KOPT-K1 (cell line): ENCODE results near the gene FXN.
"Not testable (repeated sequence)": the region's sequence is repeated elsewhere in the genome, so short reads cannot be mapped to it uniquely, and the experiment has no call there.

Experiments used
- H3K27ac ChIP-seq: fragments of 200-600 bp; sonication (generic); 2 replicates; pipeline ENCODE4 v1.5.1; 2016; ENCODE audit warnings: antibody characterized with exemption, mild to moderate bottlenecking, low read depth, low read length; ENCODE audit not compliant: poor library complexity, severe bottlenecking
- H3K36me3 ChIP-seq: fragments of 200-600 bp; sonication (generic); 2 replicates; pipeline ENCODE4 v1.5.1; 2017; ENCODE audit warnings: antibody characterized with exemption, mild to moderate bottlenecking, low read length, moderate library complexity; ENCODE audit not compliant: insufficient read depth
- H3K9me3 ChIP-seq: fragments of 200-600 bp; sonication (generic); 2 replicates; pipeline ENCODE4 v1.5.1; 2017; ENCODE audit warnings: antibody characterized with exemption, low read length, mild to moderate bottlenecking; ENCODE audit not compliant: insufficient read depth, poor library complexity, severe bottlenecking

FXN gene

DNA sequence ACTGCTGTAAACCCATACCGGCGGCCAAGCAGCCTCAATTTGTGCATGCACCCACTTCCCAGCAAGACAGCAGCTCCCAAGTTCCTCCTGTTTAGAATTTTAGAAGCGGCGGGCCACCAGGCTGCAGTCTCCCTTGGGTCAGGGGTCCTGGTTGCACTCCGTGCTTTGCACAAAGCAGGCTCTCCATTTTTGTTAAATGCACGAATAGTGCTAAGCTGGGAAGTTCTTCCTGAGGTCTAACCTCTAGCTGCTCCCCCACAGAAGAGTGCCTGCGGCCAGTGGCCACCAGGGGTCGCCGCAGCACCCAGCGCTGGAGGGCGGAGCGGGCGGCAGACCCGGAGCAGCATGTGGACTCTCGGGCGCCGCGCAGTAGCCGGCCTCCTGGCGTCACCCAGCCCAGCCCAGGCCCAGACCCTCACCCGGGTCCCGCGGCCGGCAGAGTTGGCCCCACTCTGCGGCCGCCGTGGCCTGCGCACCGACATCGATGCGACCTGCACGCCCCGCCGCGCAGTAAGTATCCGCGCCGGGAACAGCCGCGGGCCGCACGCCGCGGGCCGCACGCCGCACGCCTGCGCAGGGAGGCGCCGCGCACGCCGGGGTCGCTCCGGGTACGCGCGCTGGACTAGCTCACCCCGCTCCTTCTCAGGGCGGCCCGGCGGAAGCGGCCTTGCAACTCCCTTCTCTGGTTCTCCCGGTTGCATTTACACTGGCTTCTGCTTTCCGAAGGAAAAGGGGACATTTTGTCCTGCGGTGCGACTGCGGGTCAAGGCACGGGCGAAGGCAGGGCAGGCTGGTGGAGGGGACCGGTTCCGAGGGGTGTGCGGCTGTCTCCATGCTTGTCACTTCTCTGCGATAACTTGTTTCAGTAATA, at the start of gene FXN:
Gene FXN (plus strand): TSS at position 315 of the 871 bp plus-strand sequence. CDS start 31 bp downstream, at position 346.
- H3K9me3 ChIP-seq, result no peaks in the 10 kb centered on the region
- H3K27ac ChIP-seq, result peak within 1 kb of the TSS; percentile 43
- no peaks in the 10 kb centered on the region for H3K36me3 ChIP-seq

DNA sequence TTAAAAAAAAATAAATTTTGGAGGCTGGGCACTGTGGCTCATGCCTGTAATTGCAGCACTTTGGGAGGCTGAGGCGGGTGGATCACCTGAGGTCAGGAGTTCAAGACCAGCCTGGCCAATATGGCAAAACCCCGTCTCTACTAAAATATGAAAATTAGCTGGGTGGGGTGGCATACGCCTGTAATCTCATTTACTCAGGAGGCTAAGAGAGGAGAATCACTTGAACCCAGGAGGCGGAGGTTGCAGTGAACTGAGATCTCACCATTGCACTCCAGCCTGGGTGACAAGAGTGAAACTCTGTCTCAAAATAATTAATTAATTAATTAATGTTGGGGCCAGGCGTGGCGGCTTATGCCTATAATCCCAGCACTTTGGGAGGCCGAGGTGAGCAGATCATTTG, 48.6 kb upstream of the FXN start:
- not testable (repeated sequence) for H3K27ac ChIP-seq, H3K36me3 ChIP-seq, H3K9me3 ChIP-seq

DNA sequence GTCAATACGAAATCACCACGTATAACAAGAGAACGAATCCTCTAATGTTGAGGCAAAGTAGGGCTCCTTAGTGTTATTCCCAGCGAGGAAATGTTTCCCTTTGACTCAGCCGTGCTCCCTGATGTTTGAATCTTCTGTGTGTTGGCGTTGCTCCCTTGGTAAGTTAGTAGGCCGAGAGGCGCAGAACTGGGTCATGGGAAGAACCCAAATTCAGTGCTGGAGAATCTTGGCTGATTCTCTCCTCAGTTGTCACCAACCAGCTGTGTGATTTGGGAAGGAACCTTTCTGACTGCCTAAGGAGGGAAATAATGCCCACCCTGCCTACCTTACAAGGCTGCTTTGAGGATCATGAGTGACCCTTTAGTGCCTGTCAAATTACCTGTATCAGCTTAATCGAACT, 44.1 kb upstream of the FXN start:
- H3K9me3 ChIP-seq, result no peaks in the 10 kb centered on the region
- H3K36me3 ChIP-seq, result no peaks in the 10 kb centered on the region
- H3K27ac ChIP-seq, result no peak overlapping the region

DNA sequence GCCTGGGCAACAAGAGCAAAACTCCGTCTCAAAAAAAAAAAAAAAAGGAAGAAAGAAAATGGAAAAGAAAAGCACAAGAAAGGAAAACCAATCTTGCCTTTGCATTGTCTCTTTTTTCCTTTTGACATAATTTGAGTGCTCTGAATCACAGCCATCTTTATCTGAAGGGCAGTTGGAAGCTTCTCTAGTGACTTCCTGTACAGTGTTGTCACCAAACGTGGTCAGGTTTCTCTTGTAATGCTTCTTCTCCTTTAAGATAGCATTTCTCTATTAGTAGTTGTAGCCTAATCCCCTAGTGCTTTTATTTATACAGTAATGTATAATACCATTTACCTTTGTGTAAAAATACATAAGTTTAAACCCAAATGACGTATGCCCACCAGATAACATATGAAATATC, 39.8 kb upstream of the FXN start:
- Histone ChIP-seq H3K9me3 (no peaks in the 10 kb centered on the region), H3K27ac (no peak overlapping the region), H3K36me3 (no peaks in the 10 kb centered on the region)

DNA sequence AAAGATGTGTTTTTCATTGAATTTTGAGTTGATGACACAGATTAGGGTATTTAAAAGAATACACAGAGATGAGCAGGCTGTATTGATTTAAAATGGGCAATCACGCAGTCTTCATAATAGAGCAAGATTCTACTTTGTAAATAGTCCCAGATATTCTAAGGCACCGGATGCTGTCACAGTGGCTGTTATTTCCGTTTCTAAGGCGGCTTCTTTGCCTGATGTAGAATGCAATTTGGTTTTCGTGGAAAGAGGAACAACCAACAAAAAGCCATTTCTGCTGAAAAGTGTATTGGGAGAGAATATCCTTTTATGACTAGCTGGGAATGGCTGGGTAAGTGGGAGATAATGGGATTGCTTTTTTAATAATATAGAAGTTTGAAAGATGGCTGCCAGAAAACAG, 39.1 kb upstream of the FXN start:
- no peaks in the 10 kb centered on the region for H3K9me3 ChIP-seq
- H3K36me3 ChIP-seq, result no peaks in the 10 kb centered on the region
- no peak overlapping the region for H3K27ac ChIP-seq

DNA sequence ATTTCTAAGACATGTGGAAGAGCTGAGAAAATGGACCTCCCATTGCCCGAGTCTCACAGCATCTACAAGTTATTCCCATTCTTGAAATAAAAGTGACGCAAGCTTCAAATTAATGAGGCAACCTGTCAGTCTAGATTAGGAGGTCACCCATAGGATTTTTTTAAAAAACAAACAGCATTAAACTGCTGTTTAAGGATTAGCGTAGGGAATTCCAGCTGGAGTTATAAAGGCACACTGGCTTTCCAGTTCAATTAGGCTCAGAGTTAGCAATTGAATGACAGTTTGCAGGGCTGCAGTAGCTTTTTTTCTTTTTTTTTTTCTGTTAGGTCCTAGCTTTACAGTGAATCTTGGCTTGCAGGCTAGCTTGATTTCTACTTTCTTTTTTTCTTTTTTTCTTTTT, 37.9 kb upstream of the FXN start:
- Histone ChIP-seq H3K9me3 (no peaks in the 10 kb centered on the region), H3K27ac (no peak overlapping the region), H3K36me3 (no peaks in the 10 kb centered on the region)

DNA sequence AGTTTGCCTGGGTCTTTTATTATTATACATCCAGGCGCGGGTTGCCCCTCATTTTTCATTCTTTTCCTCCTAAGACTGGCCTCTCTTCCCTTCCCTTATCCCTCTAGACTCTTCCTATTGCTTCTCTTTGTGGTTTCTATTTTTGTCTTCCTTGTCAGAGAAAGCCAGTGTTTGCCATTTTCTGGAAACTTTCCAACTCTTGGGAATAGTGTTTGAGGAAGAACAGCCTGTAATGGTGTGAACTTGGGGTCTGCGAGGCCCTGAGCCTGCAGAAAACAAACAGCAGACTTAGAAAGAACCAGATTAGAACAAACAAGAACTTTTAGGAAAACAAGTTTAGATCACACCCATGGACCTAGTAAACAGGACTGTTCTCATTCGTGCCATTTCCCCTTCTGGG, 37.2 kb upstream of the FXN start:
- Histone ChIP-seq H3K9me3 (no peaks in the 10 kb centered on the region), H3K36me3 (no peaks in the 10 kb centered on the region), H3K27ac (no peak overlapping the region)

DNA sequence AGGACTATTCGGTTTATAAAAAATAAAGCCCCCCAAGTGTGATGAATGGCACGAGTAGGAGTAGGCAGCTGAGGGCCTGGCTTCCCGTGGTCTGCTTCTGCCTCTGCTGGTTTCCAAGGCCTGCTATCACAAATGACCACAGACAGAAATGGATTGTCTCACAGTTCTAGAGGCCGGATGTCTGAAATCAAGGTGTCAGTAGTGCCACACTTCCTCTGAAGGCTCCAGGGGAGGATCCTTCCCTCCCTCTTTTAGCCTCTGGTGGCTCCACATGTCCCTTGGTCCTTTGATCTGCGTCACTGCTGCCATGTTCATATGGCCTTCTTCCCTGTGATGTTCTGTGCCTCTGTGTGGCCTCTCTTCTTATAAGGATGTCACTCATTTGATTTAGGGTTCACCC, 36.7 kb upstream of the FXN start:
- H3K36me3 ChIP-seq, result no peaks in the 10 kb centered on the region
- H3K9me3 ChIP-seq, result no peaks in the 10 kb centered on the region
- H3K27ac ChIP-seq, result no peak overlapping the region

DNA sequence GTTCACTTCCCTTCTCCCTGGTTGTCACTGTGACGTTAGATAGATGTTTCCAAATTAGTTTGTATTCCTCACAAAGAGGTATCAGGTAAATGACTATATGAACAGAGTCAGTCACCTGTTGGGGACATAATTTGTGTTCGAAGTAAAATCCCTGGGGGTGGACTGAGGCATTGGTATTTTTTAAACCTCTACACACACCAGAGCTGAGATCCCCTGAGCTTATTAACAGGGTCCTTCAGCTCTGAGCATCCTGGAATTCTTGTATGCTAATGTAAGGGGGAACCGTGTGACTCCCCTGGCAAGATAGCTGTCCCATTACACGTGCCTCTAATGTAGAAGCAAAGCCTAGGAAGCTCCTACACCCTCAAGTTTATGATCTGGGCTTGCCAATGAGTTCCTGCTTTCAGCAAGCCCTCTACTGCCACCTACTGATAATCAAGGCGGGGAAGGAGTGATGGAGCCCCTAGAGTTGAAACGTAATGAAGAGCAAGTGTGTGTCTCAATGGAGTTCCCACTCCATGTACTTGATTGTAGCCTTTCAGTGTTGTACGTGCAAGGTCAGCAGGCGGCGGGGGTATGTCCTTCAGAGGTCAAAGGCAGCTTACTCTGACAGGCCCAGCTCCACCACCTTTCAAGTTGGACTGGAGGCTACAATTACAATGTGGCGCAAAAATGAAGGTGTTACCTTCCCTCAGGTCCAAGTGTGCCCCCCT, 36.0 kb upstream of the FXN start:
- H3K36me3 ChIP-seq, result no peaks in the 10 kb centered on the region
- H3K9me3 ChIP-seq, result no peaks in the 10 kb centered on the region
- no peak overlapping the region for H3K27ac ChIP-seq

DNA sequence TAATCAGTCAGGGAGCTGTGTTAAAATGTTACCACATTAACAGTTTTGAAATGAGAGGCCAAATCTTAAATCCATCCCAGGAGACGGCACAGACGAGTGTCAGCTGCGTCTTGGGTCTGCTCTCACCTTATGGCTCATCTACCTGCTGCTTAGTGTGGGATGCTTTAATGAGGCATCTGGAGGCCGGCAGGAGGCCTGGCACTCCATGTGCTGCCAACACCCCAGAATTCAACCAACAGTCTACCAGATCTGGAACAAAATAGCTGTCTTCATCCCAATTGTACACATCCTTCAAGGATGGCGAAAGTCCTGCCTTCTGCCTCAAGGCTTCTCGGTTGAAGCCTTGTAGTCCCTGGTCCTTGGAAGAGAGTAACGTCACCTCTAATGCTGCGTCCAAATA, 33.6 kb upstream of the FXN start:
- no peaks in the 10 kb centered on the region for H3K36me3 ChIP-seq
- H3K27ac ChIP-seq, result no peak overlapping the region
- no peaks in the 10 kb centered on the region for H3K9me3 ChIP-seq

DNA sequence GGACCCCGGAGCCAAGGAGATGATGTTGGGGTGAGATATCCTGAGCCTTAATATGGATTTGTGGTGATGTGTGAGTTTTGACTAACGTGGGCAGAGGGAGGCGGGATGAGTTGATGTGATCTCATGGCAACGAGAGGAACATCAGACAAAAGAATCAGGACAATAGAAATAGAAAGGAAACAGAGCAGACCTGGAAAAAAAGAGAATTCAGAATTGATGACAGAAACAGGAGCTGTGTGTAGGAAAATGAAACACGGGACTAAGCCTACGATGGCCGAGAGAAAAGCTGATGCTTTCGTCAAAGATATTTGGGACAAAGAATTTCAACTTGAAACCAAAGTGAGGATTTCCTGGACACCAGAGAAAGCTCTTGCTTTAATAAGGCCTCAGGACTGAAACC, 32.5 kb upstream of the FXN start:
- H3K27ac ChIP-seq, result no peak overlapping the region
- no peaks in the 10 kb centered on the region for H3K9me3 ChIP-seq
- H3K36me3 ChIP-seq, result no peaks in the 10 kb centered on the region

DNA sequence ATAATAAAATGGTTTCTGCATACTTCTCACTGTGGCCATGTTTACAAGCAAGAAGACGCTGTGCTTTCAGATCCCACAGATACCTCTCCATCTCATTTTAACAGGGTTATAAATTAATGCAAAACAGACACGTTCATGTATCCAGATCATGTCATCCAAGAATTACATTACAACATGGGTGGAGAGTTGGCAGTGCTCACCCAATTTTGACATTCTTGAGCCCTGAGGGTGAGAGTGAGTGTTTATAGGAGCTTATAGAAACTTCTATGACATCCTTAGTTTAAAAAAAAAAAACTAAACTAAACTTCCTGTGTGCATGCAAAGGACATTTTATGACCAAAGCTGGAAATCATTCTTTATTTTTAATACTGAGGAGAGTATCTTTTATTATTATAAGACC, 30.7 kb upstream of the FXN start:
- Histone ChIP-seq H3K36me3 (no peaks in the 10 kb centered on the region), H3K9me3 (no peaks in the 10 kb centered on the region), H3K27ac (no peak overlapping the region)

DNA sequence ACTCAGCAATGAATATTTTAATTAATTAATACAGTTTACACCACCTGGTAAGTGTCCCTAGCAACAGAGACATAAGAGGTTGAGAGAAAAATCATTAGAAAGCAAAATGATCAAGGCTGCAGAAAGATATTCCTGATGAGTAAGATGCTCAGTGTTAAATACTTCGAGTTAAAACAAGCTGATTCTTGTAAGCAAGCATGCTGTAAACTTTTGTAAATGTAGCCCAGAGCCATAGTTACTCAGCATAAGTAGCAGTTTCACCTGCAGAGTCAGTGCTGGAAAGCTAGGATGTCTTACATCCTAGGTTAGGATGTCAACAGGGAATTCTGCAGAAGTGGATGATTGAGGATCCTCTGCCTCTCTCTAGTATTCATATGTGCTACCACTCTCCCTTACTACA, 25.8 kb upstream of the FXN start:
- Histone ChIP-seq H3K27ac (no peak overlapping the region), H3K36me3 (no peaks in the 10 kb centered on the region), H3K9me3 (no peaks in the 10 kb centered on the region)

DNA sequence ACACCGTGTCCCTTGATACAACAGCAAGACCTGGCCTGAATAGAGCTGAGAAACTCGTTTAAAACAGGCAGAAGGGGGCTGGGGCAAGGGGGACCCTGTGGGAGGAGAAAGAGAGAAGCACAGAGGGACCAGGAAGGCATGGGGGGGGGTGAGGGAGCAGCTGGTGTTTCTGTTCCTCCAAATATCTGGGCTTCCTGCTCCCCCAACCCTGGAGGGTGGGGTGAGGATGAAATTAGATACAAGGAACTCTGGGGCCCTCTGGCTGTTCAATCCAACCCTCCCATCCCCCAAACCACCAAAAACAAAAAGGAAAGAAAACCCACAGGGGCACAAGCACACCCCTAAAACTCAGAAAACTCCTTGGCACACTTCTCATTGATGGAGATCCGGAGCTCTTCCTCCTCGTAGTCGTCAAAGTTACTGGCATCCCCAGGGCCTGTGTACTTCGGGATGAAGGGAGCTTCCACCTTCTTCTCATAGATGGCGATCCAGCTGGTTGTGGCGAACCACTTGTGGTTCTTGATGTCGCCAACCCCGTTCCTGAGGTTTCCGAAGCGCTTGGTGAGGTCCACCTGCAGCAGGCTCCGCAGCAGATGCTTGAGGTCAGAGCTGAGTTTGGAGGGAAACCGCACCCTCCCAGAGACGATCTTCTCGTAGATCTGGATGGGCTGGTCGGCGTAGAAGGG, 22.7 kb upstream of the FXN start:
- H3K9me3 ChIP-seq, result no peaks in the 10 kb centered on the region
- H3K36me3 ChIP-seq, result no peaks in the 10 kb centered on the region
- H3K27ac ChIP-seq, result no peak overlapping the region

DNA sequence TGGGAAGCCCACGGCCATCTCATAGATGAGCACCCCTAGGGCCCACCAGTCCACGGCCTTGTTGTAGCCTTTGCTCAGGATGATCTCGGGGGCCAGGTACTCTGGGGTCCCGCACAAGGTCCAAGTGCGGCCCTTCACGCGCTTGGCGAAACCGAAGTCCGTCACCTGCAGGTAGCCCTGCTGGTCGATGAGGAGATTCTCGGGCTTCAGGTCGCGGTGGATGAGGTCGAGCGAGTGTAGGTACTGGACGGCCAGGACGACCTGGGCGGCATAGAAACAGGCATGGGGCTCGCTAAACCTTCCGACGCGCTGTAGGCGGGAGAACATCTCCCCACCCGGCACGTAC, 22.2 kb upstream of the FXN start:
- no peaks in the 10 kb centered on the region for H3K36me3 ChIP-seq
- H3K27ac ChIP-seq, result no peak overlapping the region
- no peaks in the 10 kb centered on the region for H3K9me3 ChIP-seq
